ENCODE results near the gene PET100.
"Not testable (repeated sequence)": the region's sequence is repeated elsewhere in the genome, so short reads cannot be mapped to it uniquely, and the experiment has no call there.

Gene PET100

DNA sequence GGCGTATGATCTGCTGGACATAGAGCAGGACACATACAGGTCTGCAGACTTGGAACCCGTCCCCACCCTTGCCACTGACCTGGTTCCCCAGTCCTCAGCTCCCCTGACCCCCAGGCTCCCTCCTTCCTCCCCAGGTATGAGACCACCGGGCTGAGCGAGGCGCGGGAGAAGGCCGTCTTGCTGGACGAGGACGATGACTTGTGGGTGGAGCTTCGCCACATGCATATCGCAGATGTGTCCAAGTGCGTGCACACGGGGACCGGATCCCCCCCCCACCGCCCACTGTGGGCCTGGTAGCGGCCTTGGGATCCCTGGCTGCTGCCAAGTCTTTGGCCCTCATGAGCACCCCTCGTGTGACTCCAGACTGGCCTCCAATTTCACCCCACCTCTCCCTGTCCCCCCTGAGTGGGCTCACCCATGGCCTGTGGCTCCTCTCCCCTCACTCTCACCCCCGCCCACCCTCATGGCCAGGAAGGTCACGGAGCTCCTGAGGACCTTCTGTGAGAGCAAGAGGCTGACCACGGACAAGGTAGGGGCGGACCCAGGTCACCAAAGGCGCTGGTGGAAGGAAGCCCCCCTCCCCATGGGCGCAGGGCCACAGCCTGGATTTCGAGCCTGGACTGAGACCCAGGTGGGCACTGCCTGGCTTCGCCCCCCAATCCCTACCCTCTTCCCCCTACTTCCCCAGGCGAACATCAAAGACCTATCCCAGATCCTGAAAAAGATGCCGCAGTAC lies 12.9 kb downstream of the PET100 start:
- no peak overlapping the region for H3K27ac ChIP-seq (ENCODE audit: low read depth, low read length)
- H3K4me1 ChIP-seq (ENCODE audit: control insufficient read depth in 1 of 2, insufficient read depth in 2 of 2, low read length in 2 of 2): peaks cover 6 to 20% of the 10 kb centered on the region in 2 donors
- peaks cover 0 to 7% of the 10 kb centered on the region in 2 donors for H3K27me3 ChIP-seq (ENCODE audit: control insufficient read depth in 1 of 2, insufficient read depth in 2 of 2, low read length in 2 of 2)
- H3K36me3 ChIP-seq (ENCODE audit: control insufficient read depth in 1 of 2, insufficient read depth in 2 of 2, low read length in 2 of 2): peaks cover 0 to 35% of the 10 kb centered on the region in 2 donors
- peaks cover 0 to 2% of the 10 kb centered on the region in 2 donors for H3K9me3 ChIP-seq (ENCODE audit: control insufficient read depth in 1 of 2, low read length in 2 of 2)
- H3K9ac ChIP-seq (ENCODE audit: low read depth in 1 of 2, low read length in 2 of 2): no peak overlapping the region
- no peak overlapping the region for H3K4me3 ChIP-seq (ENCODE audit: low read depth in 1 of 2, low read length in 2 of 2)

DNA sequence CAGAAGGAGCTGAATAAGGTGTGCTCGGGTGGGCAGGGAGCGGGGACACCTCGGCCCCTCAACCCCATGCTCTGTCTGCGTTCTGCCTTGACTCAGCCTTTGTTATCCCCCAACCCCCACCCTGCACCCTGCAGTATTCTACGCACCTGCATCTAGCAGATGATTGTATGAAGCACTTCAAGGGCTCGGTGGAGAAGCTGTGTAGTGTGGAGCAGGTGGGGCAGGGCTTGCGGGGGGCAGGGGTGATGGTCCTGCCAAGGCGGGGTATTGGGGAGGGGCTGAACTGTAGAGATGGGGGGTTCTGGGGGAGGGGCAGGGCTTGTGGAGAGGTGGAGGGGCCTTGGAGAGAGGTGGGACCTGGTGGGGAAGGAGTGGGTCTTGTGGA lies 13.4 kb downstream of the PET100 start:
- Histone ChIP-seq H3K9ac (ENCODE audit: low read depth in 1 of 2, low read length in 2 of 2) (no peak overlapping the region), H3K4me1 (ENCODE audit: control insufficient read depth in 1 of 2, insufficient read depth in 2 of 2, low read length in 2 of 2) (peaks cover 2 to 15% of the 10 kb centered on the region in 2 donors), H3K4me3 (ENCODE audit: low read depth in 1 of 2, low read length in 2 of 2) (no peak overlapping the region), H3K27ac (ENCODE audit: low read depth, low read length) (no peak overlapping the region), H3K36me3 (ENCODE audit: control insufficient read depth in 1 of 2, insufficient read depth in 2 of 2, low read length in 2 of 2) (peaks cover 0 to 35% of the 10 kb centered on the region in 2 donors), H3K27me3 (ENCODE audit: control insufficient read depth in 1 of 2, insufficient read depth in 2 of 2, low read length in 2 of 2) (peaks cover 0 to 7% of the 10 kb centered on the region in 2 donors), H3K9me3 (ENCODE audit: control insufficient read depth in 1 of 2, low read length in 2 of 2) (peaks cover 0 to 2% of the 10 kb centered on the region in 2 donors)

DNA sequence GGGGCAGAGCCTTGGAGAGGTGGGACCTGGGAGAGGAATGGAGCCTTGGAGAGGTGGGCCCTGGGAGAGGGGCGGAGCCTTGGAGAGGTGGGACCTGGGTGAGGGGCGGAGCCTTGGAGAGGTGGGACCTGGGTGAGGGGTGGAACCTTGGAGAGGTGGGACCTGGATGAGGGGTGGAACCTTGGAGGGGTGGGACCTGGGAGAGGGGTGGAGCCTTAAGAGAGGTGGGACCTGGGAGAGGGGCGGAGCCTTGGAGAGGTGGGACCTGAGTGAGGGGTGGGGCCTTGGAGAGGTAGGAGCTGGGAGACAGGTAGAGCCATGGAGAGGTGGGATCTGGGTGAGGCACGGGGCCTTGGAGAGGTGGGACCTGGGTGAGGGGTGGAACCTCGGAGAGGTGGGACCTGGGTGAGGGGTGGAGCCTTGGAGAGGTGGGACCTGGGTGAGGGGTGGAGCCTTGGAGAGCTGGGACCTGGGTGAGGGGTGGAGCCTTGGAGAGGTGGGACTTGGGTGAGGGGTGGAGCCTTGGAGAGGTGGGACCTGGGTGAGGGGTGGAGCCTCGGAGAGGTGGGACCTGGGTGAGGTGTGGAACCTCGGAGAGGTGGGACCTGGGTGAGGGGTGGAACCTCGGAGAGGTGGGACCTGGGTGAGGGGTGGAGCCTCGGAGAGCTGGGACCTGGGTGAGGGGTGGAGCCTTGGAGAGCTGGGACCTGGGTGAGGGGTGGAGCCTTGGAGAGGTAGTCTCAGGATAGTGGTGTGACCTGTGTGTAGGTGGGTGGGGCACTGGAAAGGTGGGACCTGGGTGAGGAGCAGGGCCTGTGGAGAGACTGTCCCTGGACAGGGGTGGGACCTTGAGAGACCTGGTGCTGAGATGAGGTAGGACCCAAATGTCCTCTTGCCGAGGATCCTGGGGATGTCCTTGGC lies 14.3 kb downstream of the PET100 start:
- H3K9ac ChIP-seq (ENCODE audit: low read depth in 1 of 2, low read length in 2 of 2); H3K27ac ChIP-seq (ENCODE audit: low read depth, low read length); H3K27me3 ChIP-seq (ENCODE audit: control insufficient read depth in 1 of 2, insufficient read depth in 2 of 2, low read length in 2 of 2); H3K4me1 ChIP-seq (ENCODE audit: control insufficient read depth in 1 of 2, insufficient read depth in 2 of 2, low read length in 2 of 2); H3K9me3 ChIP-seq (ENCODE audit: control insufficient read depth in 1 of 2, low read length in 2 of 2); H3K4me3 ChIP-seq (ENCODE audit: low read depth in 1 of 2, low read length in 2 of 2): not testable (repeated sequence)
- peaks cover 0 to 38% of the 10 kb centered on the region in 2 donors for H3K36me3 ChIP-seq (ENCODE audit: control insufficient read depth in 1 of 2, insufficient read depth in 2 of 2, low read length in 2 of 2)

DNA sequence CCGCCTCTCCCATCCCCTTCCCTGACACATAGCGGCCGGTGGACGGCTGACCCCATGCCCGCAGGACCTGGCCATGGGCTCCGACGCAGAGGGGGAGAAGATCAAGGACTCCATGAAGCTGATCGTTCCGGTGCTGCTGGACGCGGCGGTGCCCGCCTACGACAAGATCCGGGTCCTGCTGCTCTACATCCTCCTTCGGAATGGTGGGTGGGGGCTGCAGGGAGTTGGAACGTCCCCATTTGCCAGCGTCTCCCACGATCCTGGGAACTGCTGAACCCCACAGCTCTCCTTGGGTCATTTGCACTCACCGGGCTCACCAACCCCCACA lies 14.9 kb downstream of the PET100 start:
- peaks cover 0 to 38% of the 10 kb centered on the region in 2 donors for H3K36me3 ChIP-seq (ENCODE audit: control insufficient read depth in 1 of 2, insufficient read depth in 2 of 2, low read length in 2 of 2)
- peaks cover 0 to 9% of the 10 kb centered on the region in 2 donors for H3K4me1 ChIP-seq (ENCODE audit: control insufficient read depth in 1 of 2, insufficient read depth in 2 of 2, low read length in 2 of 2)
- peaks cover 0 to 2% of the 10 kb centered on the region in 2 donors for H3K9me3 ChIP-seq (ENCODE audit: control insufficient read depth in 1 of 2, low read length in 2 of 2)
- no peak overlapping the region for H3K4me3 ChIP-seq (ENCODE audit: low read depth in 1 of 2, low read length in 2 of 2)
- H3K27ac ChIP-seq (ENCODE audit: low read depth, low read length): no peak overlapping the region
- H3K27me3 ChIP-seq (ENCODE audit: control insufficient read depth in 1 of 2, insufficient read depth in 2 of 2, low read length in 2 of 2): peaks cover 0 to 7% of the 10 kb centered on the region in 2 donors
- no peak overlapping the region for H3K9ac ChIP-seq (ENCODE audit: low read depth in 1 of 2, low read length in 2 of 2)

DNA sequence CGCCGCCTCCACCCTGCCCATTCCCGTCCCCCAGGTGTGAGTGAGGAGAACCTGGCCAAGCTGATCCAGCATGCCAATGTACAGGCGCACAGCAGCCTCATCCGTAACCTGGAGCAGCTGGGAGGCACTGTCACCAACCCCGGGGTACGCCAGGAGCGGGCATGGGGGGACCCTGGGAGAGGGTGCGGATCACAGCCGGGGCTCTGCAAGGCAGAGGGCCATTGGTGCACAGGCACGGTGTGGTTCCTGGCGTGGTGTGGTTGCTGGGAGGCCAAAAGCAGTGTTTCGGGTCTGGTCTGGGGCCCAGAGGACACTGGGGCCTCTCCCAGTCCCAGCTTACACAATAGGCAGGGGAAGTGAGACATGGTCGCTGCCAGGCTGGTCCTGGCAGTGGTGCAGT lies 15.6 kb downstream of the PET100 start:
- H3K27ac ChIP-seq (ENCODE audit: low read depth, low read length): no peak overlapping the region
- no peaks in the 10 kb centered on the region for H3K9me3 ChIP-seq (ENCODE audit: control insufficient read depth in 1 of 2, low read length in 2 of 2)
- no peak overlapping the region for H3K9ac ChIP-seq (ENCODE audit: low read depth in 1 of 2, low read length in 2 of 2)
- peaks cover 0 to 3% of the 10 kb centered on the region in 2 donors for H3K4me1 ChIP-seq (ENCODE audit: control insufficient read depth in 1 of 2, insufficient read depth in 2 of 2, low read length in 2 of 2)
- peaks cover 0 to 3% of the 10 kb centered on the region in 2 donors for H3K27me3 ChIP-seq (ENCODE audit: control insufficient read depth in 1 of 2, insufficient read depth in 2 of 2, low read length in 2 of 2)
- peaks cover 0 to 32% of the 10 kb centered on the region in 2 donors for H3K36me3 ChIP-seq (ENCODE audit: control insufficient read depth in 1 of 2, insufficient read depth in 2 of 2, low read length in 2 of 2)
- no peak overlapping the region for H3K4me3 ChIP-seq (ENCODE audit: low read depth in 1 of 2, low read length in 2 of 2)

DNA sequence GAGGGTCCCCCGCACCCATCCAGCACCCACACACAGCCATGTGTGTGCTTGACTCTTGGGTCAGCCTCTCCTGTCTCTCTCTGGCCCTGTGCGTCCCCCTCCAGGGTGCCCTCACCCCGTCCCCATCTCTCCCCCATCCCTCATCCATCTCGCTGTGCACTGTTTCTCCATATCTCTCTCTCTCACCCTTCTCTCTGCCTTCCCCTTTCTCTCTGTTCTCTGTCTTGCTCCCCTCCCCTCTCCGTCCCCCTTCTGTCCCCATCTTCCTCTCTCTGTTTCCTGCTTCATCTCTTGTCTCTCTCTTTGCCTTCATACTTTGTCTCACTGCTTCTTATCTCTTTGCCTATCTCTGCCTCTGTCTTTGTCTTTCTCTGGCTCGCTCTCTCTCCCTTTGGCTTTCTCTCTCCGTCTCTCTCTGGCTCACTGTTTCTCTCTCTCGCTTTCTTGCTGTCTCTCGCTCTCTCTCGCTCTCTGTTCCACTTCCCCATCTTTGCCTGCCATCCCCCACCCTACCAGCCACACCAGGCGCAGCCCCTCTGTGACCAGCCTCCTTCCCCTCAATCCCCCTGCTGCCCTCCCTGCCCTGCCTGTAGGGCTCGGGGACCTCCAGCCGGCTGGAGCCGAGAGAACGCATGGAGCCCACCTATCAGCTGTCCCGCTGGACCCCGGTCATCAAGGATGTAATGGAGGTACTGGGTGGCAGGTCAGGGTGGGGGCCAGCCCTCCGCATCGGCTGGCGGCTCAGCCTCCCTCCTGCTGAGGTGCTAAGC lies 16.2 kb downstream of the PET100 start:
- no peaks in the 10 kb centered on the region for H3K9me3 ChIP-seq (ENCODE audit: control insufficient read depth in 1 of 2, low read length in 2 of 2)
- peaks cover 0 to 28% of the 10 kb centered on the region in 2 donors for H3K36me3 ChIP-seq (ENCODE audit: control insufficient read depth in 1 of 2, insufficient read depth in 2 of 2, low read length in 2 of 2)
- no peak overlapping the region for H3K9ac ChIP-seq (ENCODE audit: low read depth in 1 of 2, low read length in 2 of 2)
- H3K4me3 ChIP-seq (ENCODE audit: low read depth in 1 of 2, low read length in 2 of 2): no peak overlapping the region
- H3K27ac ChIP-seq (ENCODE audit: low read depth, low read length): no peak overlapping the region
- no peaks in the 10 kb centered on the region for H3K27me3 ChIP-seq (ENCODE audit: control insufficient read depth in 1 of 2, insufficient read depth in 2 of 2, low read length in 2 of 2)
- no peaks in the 10 kb centered on the region for H3K4me1 ChIP-seq (ENCODE audit: control insufficient read depth in 1 of 2, insufficient read depth in 2 of 2, low read length in 2 of 2)

DNA sequence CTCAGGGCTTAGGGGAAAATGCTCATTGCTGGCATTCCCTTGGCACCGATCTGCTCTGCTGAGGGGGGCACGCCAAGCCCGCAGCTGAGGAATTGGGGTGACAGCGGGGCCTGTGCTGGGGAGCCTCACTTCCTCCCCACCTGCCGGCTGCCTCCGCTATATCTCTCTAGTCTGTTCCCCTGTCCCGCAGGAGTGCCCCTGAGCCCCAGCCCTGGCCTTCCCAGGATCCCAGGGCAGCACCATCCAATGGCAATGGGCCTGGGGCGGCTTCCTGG lies 16.8 kb downstream of the PET100 start:
- no peak overlapping the region for H3K9ac ChIP-seq (ENCODE audit: low read depth in 1 of 2, low read length in 2 of 2)
- peaks cover 0 to 28% of the 10 kb centered on the region in 2 donors for H3K36me3 ChIP-seq (ENCODE audit: control insufficient read depth in 1 of 2, insufficient read depth in 2 of 2, low read length in 2 of 2)
- no peaks in the 10 kb centered on the region for H3K9me3 ChIP-seq (ENCODE audit: control insufficient read depth in 1 of 2, low read length in 2 of 2)
- H3K4me3 ChIP-seq (ENCODE audit: low read depth in 1 of 2, low read length in 2 of 2): no peak overlapping the region
- no peak overlapping the region for H3K27ac ChIP-seq (ENCODE audit: low read depth, low read length)
- H3K27me3 ChIP-seq (ENCODE audit: control insufficient read depth in 1 of 2, insufficient read depth in 2 of 2, low read length in 2 of 2): no peaks in the 10 kb centered on the region
- H3K4me1 ChIP-seq (ENCODE audit: control insufficient read depth in 1 of 2, insufficient read depth in 2 of 2, low read length in 2 of 2): no peaks in the 10 kb centered on the region

- H3K4me1 ChIP-seq (ENCODE audit: control insufficient read depth in 1 of 2, insufficient read depth in 2 of 2, low read length in 2 of 2): peaks cover under 1 to 1% of the 10 kb centered on the region in 2 donors
- H3K9me3 ChIP-seq (ENCODE audit: control insufficient read depth in 1 of 2, low read length in 2 of 2): no peaks in the 10 kb centered on the region
- H3K9ac ChIP-seq (ENCODE audit: low read depth in 1 of 2, low read length in 2 of 2): no peak overlapping the region
- no peak overlapping the region for H3K4me3 ChIP-seq (ENCODE audit: low read depth in 1 of 2, low read length in 2 of 2)
- H3K36me3 ChIP-seq (ENCODE audit: control insufficient read depth in 1 of 2, insufficient read depth in 2 of 2, low read length in 2 of 2): peaks cover 0 to 25% of the 10 kb centered on the region in 2 donors
- H3K27ac ChIP-seq (ENCODE audit: low read depth, low read length): no peak overlapping the region
- no peaks in the 10 kb centered on the region for H3K27me3 ChIP-seq (ENCODE audit: control insufficient read depth in 1 of 2, insufficient read depth in 2 of 2, low read length in 2 of 2)
Measured at GRCh38 chr19:7647156-7647555, 17.6 kb downstream of the PET100 start.

DNA sequence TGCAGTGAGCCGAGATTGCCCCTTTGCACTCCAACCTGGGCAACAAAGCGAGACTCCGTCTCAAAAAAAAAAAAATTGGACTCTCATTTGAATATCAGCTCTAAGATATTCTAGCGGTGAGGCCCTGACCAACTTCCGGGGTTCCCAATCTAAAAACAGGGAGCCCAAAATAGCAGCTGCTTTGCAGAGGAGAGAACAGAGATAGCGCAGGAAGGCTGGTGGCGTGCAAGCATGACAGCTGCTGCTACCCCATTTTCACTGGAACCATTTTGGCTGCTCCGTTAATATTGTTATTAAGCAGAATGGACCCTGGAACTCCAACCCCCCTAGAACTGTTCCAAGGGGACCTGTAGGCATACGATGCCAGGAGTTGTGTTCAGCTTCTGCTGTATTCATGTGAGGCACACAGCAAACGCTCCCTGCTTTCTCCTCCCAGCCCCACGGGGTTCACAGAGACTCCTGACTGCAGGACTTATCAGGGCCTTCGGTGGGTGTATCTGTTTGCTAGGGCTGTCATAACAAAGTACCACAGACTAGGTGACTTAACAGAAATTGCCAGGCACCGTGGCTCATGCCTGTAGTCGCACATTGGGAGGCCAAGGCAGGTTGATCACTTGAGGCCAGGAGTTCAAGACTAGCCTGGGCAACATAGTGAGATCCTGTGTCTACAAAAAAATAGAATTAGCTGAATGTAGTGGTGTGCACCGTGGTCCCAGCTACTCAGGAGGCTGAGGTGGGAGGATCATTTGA lies 18.8 kb downstream of the PET100 start:
- no peaks in the 10 kb centered on the region for H3K27me3 ChIP-seq (ENCODE audit: control insufficient read depth in 1 of 2, insufficient read depth in 2 of 2, low read length in 2 of 2)
- no peaks in the 10 kb centered on the region for H3K9me3 ChIP-seq (ENCODE audit: control insufficient read depth in 1 of 2, low read length in 2 of 2)
- peaks cover 3 to 4% of the 10 kb centered on the region in 2 donors for H3K4me1 ChIP-seq (ENCODE audit: control insufficient read depth in 1 of 2, insufficient read depth in 2 of 2, low read length in 2 of 2)
- H3K36me3 ChIP-seq (ENCODE audit: control insufficient read depth in 1 of 2, insufficient read depth in 2 of 2, low read length in 2 of 2): peaks cover 0 to 16% of the 10 kb centered on the region in 2 donors
- no peak overlapping the region for H3K9ac ChIP-seq (ENCODE audit: low read depth in 1 of 2, low read length in 2 of 2)
- H3K4me3 ChIP-seq (ENCODE audit: low read depth in 1 of 2, low read length in 2 of 2): no peak overlapping the region
- H3K27ac ChIP-seq (ENCODE audit: low read depth, low read length): no peak overlapping the region
